ENCODE results near the gene CELA3B. TPM values are rescaled to one million over a fixed set of nuclear protein-coding genes. Genes with fewer than 3 reads are reported as not detected.

CELA3B gene
- total and polyA plus RNA-seq, 8 donors: 2,923 to 21,242 (median 14,182) TPM

DNA sequence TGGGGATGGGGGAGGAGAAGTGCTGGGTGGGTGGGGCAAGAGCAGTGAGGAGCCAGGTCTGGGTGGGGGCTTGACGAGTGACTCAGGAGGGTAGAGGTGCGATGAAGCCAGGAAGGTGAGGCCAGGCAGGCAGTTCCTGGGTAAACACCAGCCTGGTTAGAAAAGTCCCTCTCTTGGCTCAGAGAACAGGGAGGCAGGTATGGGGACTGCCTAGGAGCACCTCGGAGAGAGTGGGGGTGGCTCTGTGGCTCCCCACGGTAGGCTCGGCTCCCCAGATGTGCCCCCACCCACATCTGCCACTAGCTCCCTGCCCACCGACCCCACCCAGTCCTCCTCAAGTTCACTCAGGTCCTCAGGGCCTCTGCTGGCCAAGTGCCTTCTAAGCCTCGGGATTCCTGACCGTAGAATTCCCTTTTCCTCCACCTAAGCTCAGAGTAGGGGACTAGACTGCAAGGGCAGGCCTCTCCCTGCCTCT is 40.9 kb upstream of the CELA3B start:
- Histone ChIP-seq H3K27ac (peak overlapping the region; percentile 11 to 76 (median 66)), H3K9me3 (no peaks in the 10 kb centered on the region), H3K36me3 (no peaks in the 10 kb centered on the region), H3K4me3 (peak overlapping the region; percentile 42 to 67 (median 65)), H3K27me3 (no peaks in the 10 kb centered on the region), H3K4me1 (peaks cover 6 to 21% (median 7%) of the 10 kb centered on the region in 3 donors)
- peak; percentile 14 to 36 (median 19) for ATAC-seq
- intact Hi-C loops (cut with DNase I): no loop called here
- no peak for TF ChIP-seq CTCF (IDR thresholded peaks at IDR 0.05)
- WGBS, 2 donors: 8 to 15% methylated on average over 8 of the region's 8 CpGs
- no peak for FAIRE-seq
- DNase-seq: no peak

DNA sequence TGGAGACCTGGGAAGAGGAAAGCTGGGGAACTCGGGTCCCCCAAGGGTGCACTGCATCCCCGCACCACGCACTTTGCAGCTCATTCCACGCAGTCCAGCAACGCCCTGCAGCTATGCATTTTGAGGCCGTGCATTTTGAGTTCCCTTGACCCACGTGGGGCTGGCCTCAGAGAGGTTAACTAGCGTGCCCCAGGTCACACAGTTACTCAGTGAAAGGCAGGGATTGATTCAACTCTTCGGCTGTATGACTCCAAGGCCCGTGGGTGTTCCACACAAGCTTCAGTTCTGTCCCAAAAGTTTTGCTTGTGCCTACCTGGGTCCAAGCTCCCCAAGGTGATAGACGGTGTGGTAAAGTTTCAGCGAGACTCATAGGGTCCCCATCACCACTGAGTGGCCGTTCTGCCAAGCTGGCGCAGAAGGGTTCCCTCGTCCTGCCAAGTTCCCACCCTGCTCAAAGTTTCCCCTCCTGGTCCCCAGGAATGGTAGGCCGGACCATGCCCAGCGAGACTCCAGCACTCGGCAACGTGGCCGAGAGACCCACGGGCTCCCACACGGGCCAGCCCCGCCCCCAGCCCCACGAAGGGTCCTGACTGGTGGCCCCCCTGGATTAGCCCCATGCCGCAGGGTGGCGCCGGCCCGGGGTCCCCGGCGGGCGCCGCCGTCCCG is 40.3 kb upstream of the CELA3B start:
- intact Hi-C loops (cut with DNase I): no loop called here
- Histone ChIP-seq H3K4me1 (peaks cover 6 to 21% (median 7%) of the 10 kb centered on the region in 3 donors), H3K36me3 (no peaks in the 10 kb centered on the region), H3K4me3 (peak overlapping the region; percentile 42 to 67 (median 65)), H3K9me3 (no peaks in the 10 kb centered on the region), H3K27ac (peak overlapping the region; percentile 11 to 76 (median 66)), H3K27me3 (no peaks in the 10 kb centered on the region)
- FAIRE-seq: no peak
- TF ChIP-seq CTCF (IDR thresholded peaks at IDR 0.05): no peak
- peak in 1 of 4 donors; percentile 0 for ATAC-seq
- DNase-seq: peak in 4 of 6 donors; percentile 48 to 83 (median 69)
- WGBS, 2 donors: 7 to 9% methylated on average over 33 to 34 of the region's 34 CpGs

GRCh38 chr1:21937034-21937371 is 39.8 kb upstream of the CELA3B start, which contains the start of gene HSPG2:
Gene HSPG2 (minus strand): TSS chr1:21937310. CDS start chr1:21937217, 93 bp downstream.
- Histone ChIP-seq H3K4me3 (peak within 1 kb of the TSS; percentile 42 to 67 (median 65)), H3K9me3 (no peaks in the 10 kb centered on the region), H3K27ac (peak within 1 kb of the TSS; percentile 11 to 76 (median 66)), H3K36me3 (no peaks in the 10 kb centered on the region), H3K27me3 (no peaks in the 10 kb centered on the region), H3K4me1 (peaks cover 6 to 21% (median 7%) of the 10 kb centered on the region in 3 donors)
- TF ChIP-seq CTCF (IDR thresholded peaks at IDR 0.05): no peak
- no peak for FAIRE-seq
- intact Hi-C loops (cut with DNase I): no loop called here
- no peak for ATAC-seq
- no peak for DNase-seq
- 0% methylated on average over 1 to 50 of the region's 52 CpGs for WGBS, 2 donors

DNA sequence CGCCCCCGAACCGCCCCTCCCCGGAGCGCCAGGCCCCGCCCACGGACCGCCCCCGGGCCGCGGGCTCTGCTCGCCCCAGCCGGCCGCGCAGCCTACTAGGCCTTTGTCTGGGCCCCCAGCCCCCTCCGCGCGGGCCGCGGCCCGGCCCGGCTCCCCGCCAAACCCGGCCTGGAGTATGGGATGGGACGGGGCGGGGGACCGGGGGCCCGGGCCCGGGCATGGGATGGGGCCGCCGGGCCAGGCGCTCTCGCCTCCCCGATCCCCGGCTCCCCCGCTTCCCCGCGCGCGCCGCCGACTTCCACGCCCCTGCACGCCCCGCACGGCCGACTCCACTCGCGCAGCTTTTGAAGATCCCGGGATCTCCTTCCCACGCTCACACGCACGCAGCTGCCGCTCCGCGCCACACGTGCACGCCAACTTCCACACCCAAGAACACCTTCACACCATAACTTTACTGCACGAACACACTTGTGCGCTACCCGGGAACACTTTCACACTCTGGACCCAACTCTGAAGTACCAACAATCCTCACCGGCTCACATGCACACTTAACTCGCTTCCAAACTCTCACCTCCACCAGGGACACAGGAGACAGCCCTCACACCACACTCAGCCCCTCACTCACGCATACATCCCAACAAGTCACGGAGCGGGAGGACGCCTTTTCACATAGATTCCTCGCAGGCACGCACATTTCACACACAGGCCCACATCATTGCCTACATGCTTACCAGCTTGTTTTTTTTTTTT is 39.3 kb upstream of the CELA3B start:
- Histone ChIP-seq H3K36me3 (no peaks in the 10 kb centered on the region), H3K27me3 (no peaks in the 10 kb centered on the region), H3K9me3 (no peaks in the 10 kb centered on the region), H3K27ac (peak overlapping the region in 3 of 4 donors; percentile 38 to 75 (median 73)), H3K4me1 (peaks cover 6 to 21% (median 7%) of the 10 kb centered on the region in 3 donors), H3K4me3 (peak overlapping the region; percentile 15 to 67 (median 46))
- WGBS, 2 donors: 10 to 18% methylated on average over 32 to 68 of the region's 69 CpGs
- ATAC-seq (peak; percentile 83 to 89 (median 86)), DNase-seq (peak; percentile 82 to 95 (median 90)), FAIRE-seq (no peak)
- intact Hi-C loops (cut with DNase I): no loop called here
- no peak for TF ChIP-seq CTCF (IDR thresholded peaks at IDR 0.05)

Data from pancreas (tissue), 10 donors.